Glutamatergic neuron (in vitro differentiated cells): ENCODE measurements around the gene SLC26A9. TPM values are rescaled to one million over a fixed set of nuclear protein-coding genes. Genes with fewer than 3 reads are reported as not detected.

Source experiments
- DNase-seq: peaks from one replicate; pipeline ENCODE4 v3.0.0; 2022
- H3K27ac Mint-ChIP-seq: one replicate; pipeline ENCODE4 v1.8.0; 2020; ENCODE audit warnings: mild to moderate bottlenecking, mixed read lengths, inconsistent platforms; ENCODE audit not compliant: unreplicated experiment
- H3K27me3 Mint-ChIP-seq: one replicate; pipeline ENCODE4 v1.8.0; 2020; ENCODE audit warnings: mild to moderate bottlenecking, moderate library complexity, mixed read lengths, inconsistent platforms; ENCODE audit not compliant: unreplicated experiment
- H3K36me3 Mint-ChIP-seq: one replicate; pipeline ENCODE4 v1.8.0; 2020; ENCODE audit warnings: mild to moderate bottlenecking, mixed read lengths, inconsistent platforms; ENCODE audit not compliant: unreplicated experiment
- H3K4me1 Mint-ChIP-seq: one replicate; pipeline ENCODE4 v1.8.0; 2020; ENCODE audit warnings: mild to moderate bottlenecking, low read depth, mixed read lengths, inconsistent platforms; ENCODE audit not compliant: unreplicated experiment
- H3K4me3 Mint-ChIP-seq: one replicate; pipeline ENCODE4 v1.8.0; 2020; ENCODE audit warnings: mild to moderate bottlenecking, mixed read lengths, inconsistent platforms; ENCODE audit not compliant: unreplicated experiment
- H3K9me3 Mint-ChIP-seq: one replicate; pipeline ENCODE4 v1.8.0; 2020; ENCODE audit warnings: mild to moderate bottlenecking, moderate library complexity, mixed read lengths, inconsistent platforms; ENCODE audit not compliant: unreplicated experiment
- total RNA-seq: library from RNA; stranded (reverse); fragmentation: NEBNext Ultra II Directional; extraction: Animal tissue kit (Norgen Biotek cat#: 25700); gene quantifications from one replicate; pipeline ENCODE4 v1.2.1, GENCODE V29; 2021; ENCODE audit not compliant: unreplicated experiment
- TF ChIP-seq, protein P1 (sequence below): fragments of 200-600 bp; sonication (generic); IDR thresholded peaks from one replicate; pipeline ENCODE4 v1.5.0; 2021; ENCODE audit not compliant: partially characterized antibody, unreplicated experiment

SLC26A9 gene
- total RNA-seq, 1 donor from 2014 or later = not detected

GRCh38 chr1:205870236-205870635 is 73.0 kb downstream of the SLC26A9 start:
- Mint-ChIP-seq H3K9me3 (no peaks in the 10 kb centered on the region), H3K4me1 (no peaks in the 10 kb centered on the region)

More at GRCh38 chr1:205870236-205870635, 73.0 kb downstream of the SLC26A9 start:
- no peak overlapping the region for H3K4me3 Mint-ChIP-seq
- no peaks in the 10 kb centered on the region for H3K36me3 Mint-ChIP-seq
- TF ChIP-seq, protein P1, sequence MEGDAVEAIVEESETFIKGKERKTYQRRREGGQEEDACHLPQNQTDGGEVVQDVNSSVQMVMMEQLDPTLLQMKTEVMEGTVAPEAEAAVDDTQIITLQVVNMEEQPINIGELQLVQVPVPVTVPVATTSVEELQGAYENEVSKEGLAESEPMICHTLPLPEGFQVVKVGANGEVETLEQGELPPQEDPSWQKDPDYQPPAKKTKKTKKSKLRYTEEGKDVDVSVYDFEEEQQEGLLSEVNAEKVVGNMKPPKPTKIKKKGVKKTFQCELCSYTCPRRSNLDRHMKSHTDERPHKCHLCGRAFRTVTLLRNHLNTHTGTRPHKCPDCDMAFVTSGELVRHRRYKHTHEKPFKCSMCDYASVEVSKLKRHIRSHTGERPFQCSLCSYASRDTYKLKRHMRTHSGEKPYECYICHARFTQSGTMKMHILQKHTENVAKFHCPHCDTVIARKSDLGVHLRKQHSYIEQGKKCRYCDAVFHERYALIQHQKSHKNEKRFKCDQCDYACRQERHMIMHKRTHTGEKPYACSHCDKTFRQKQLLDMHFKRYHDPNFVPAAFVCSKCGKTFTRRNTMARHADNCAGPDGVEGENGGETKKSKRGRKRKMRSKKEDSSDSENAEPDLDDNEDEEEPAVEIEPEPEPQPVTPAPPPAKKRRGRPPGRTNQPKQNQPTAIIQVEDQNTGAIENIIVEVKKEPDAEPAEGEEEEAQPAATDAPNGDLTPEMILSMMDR = no peak
- H3K27me3 Mint-ChIP-seq = peaks cover 3% of the 10 kb centered on the region
- no peak overlapping the region for H3K27ac Mint-ChIP-seq
- DNase-seq = no peak

Other genes with a start within 250 kb of the SLC26A9 start
- 124 TPM for gene NUCKS1, start 193.3 kb downstream of the SLC26A9 start, total RNA-seq
- 1.7 TPM for gene RAB29, start 168.0 kb downstream of the SLC26A9 start, total RNA-seq
- gene SLC41A1, start 130.3 kb downstream of the SLC26A9 start, total RNA-seq = 6.2 TPM
- not detected for gene PM20D1, start 93.3 kb downstream of the SLC26A9 start, total RNA-seq
- not detected for gene RAB7B, start 59.9 kb upstream of the SLC26A9 start, total RNA-seq
- gene CTSE, start 80.4 kb upstream of the SLC26A9 start, total RNA-seq = not detected
- not detected for gene RHEX, start 109.7 kb upstream of the SLC26A9 start, total RNA-seq
- gene AVPR1B, start 173.9 kb upstream of the SLC26A9 start, total RNA-seq = not detected